ENCODE data around the gene NUDT21. TPM values are rescaled to one million over a fixed set of nuclear protein-coding genes. Genes with fewer than 3 reads are reported as not detected.

The NUDT21 gene
- polyA plus RNA-seq, 1 of the 3 experiments (the other 2 are of a cell fraction), result 42.2 TPM

DNA sequence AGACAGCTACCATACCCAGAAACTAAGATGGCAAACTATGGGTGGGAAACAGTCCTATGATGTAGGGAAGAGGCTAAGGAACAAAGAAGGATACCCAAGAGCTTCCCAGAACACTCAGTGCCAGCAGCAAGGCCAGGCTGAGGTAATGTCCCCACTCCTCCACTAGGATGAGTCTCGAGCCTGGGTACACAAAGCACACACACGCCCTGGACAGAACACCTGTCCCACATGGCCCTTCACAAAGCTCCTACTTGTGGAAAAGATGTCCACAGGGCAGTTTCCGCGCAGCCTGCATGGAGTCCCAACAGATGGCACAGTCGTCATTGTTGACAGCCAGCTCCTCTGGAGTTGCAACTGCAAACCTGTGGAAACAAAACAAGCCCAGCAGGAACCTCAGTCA lies 49.6 kb downstream of the NUDT21 start:
- H3F3A ChIP-seq (replicated peaks; ENCODE audit: insufficient read depth), result peaks cover 3% of the 10 kb centered on the region
- peak; percentile 52 for DNase-seq
- no peak overlapping the region for H3K27ac ChIP-seq (ENCODE audit: low read depth in 2 of 2, low read length in 1 of 2)
- ChIA-PET CTCF (interaction anchor here (0.7 to 2.5 kb wide), 5 partner anchors 12 to 83 kb away, joined by 3 to 8 read pairs (median 4); no protein-coding TSS in a partner anchor), POLR2A (no interaction called here)
- H4K20me1 ChIP-seq (ENCODE audit: insufficient read depth), result no peaks in the 10 kb centered on the region
- H3K9ac ChIP-seq, result no peak overlapping the region
- H3K27me3 ChIP-seq (ENCODE audit: insufficient read depth), result no peaks in the 10 kb centered on the region
- 90% methylated on average over 2 of the region's 5 CpGs for WGBS (ENCODE audit: low lambda C conversion rate)
- H2AFZ ChIP-seq (ENCODE audit: low read depth), result no peak overlapping the region
- no peaks in the 10 kb centered on the region for H3K4me1 ChIP-seq (ENCODE audit: control insufficient read depth in 1 of 2, insufficient read depth in 2 of 2, low read depth in 1 of 2, low read length in 1 of 2)
- H3K4me3 ChIP-seq (ENCODE audit: low read depth in 2 of 2, low read length in 1 of 2), result no peak overlapping the region
- H3K9me3 ChIP-seq, result no peaks in the 10 kb centered on the region
- H3K4me2 ChIP-seq, result no peak overlapping the region
- no peaks in the 10 kb centered on the region for H3K9me2 ChIP-seq
- H3K79me2 ChIP-seq (ENCODE audit: insufficient read depth), result peaks cover 4% of the 10 kb centered on the region; the same call in 1 of the 2 replicates
- TF ChIP-seq, protein P1, sequence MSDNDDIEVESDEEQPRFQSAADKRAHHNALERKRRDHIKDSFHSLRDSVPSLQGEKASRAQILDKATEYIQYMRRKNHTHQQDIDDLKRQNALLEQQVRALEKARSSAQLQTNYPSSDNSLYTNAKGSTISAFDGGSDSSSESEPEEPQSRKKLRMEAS (IDR thresholded peaks at IDR 0.05; ENCODE audit: low read depth), result no peak
- TF ChIP-seq GABPA (IDR thresholded peaks at IDR 0.05; ENCODE audit: low read depth), result no peak
- no peak for TF ChIP-seq TCF12 (IDR thresholded peaks at IDR 0.05)
- TF ChIP-seq, protein P2, sequence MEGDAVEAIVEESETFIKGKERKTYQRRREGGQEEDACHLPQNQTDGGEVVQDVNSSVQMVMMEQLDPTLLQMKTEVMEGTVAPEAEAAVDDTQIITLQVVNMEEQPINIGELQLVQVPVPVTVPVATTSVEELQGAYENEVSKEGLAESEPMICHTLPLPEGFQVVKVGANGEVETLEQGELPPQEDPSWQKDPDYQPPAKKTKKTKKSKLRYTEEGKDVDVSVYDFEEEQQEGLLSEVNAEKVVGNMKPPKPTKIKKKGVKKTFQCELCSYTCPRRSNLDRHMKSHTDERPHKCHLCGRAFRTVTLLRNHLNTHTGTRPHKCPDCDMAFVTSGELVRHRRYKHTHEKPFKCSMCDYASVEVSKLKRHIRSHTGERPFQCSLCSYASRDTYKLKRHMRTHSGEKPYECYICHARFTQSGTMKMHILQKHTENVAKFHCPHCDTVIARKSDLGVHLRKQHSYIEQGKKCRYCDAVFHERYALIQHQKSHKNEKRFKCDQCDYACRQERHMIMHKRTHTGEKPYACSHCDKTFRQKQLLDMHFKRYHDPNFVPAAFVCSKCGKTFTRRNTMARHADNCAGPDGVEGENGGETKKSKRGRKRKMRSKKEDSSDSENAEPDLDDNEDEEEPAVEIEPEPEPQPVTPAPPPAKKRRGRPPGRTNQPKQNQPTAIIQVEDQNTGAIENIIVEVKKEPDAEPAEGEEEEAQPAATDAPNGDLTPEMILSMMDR (IDR thresholded peaks at IDR 0.05), result peak; percentile 36
- TF ChIP-seq FOXM1 (IDR thresholded peaks at IDR 0.05; ENCODE audit: low read depth), result no peak
- TF ChIP-seq RAD21 (IDR thresholded peaks at IDR 0.05; ENCODE audit: low read length), result peak; percentile 25; the same call in 1 of the 2 replicates
- TF ChIP-seq, protein P3, sequence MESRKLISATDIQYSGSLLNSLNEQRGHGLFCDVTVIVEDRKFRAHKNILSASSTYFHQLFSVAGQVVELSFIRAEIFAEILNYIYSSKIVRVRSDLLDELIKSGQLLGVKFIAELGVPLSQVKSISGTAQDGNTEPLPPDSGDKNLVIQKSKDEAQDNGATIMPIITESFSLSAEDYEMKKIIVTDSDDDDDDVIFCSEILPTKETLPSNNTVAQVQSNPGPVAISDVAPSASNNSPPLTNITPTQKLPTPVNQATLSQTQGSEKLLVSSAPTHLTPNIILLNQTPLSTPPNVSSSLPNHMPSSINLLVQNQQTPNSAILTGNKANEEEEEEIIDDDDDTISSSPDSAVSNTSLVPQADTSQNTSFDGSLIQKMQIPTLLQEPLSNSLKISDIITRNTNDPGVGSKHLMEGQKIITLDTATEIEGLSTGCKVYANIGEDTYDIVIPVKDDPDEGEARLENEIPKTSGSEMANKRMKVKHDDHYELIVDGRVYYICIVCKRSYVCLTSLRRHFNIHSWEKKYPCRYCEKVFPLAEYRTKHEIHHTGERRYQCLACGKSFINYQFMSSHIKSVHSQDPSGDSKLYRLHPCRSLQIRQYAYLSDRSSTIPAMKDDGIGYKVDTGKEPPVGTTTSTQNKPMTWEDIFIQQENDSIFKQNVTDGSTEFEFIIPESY (IDR thresholded peaks at IDR 0.05; ENCODE audit: borderline replicate concordance, low read depth), result no peak
- no peak for TF ChIP-seq SIN3A (IDR thresholded peaks at IDR 0.05; ENCODE audit: borderline replicate concordance, low read depth, low read length)
- TF ChIP-seq NFIC (IDR thresholded peaks at IDR 0.05; ENCODE audit: borderline replicate concordance), result no peak
- TF ChIP-seq CHD2 (IDR thresholded peaks at IDR 0.05; ENCODE audit: low read length, partially characterized antibody), result no peak
- no peak for TF ChIP-seq GATA2 (CRISPR knock-in tag; IDR thresholded peaks at IDR 0.05)
- TF ChIP-seq MEF2A (IDR thresholded peaks at IDR 0.05; ENCODE audit: borderline replicate concordance, low read depth), result no peak
- H3K36me3 ChIP-seq (replicated peaks in 1 of 2; ENCODE audit: control insufficient read depth in 1 of 2, insufficient read depth in 2 of 2, low read length in 1 of 2), result peaks cover 51 to 67% of the 10 kb centered on the region in 2 experiments

DNA sequence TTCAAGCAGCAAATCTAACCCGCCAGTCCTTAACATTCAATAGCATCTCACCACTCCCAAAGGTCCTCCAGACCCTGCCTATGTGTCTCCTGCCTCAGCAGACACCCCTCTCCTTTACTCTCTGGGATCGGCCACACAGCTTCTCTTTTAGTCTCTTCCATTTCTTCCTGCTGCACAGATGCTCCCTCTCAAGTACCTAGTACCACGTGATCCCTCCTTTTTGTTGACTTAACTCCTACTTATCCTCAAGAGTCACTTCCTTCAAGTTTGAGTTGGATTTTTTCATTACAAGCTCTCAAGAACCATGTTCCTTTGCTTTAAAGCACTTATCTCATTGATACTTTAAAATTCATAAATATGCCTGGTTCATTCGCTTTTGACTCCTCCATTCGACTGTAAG lies 50.7 kb downstream of the NUDT21 start:
- TF ChIP-seq RCOR1 (IDR thresholded peaks at IDR 0.05; ENCODE audit: low read length), result no peak
- no peak for TF ChIP-seq GATA2 (CRISPR knock-in tag; IDR thresholded peaks at IDR 0.05)
- TF ChIP-seq, protein P4, sequence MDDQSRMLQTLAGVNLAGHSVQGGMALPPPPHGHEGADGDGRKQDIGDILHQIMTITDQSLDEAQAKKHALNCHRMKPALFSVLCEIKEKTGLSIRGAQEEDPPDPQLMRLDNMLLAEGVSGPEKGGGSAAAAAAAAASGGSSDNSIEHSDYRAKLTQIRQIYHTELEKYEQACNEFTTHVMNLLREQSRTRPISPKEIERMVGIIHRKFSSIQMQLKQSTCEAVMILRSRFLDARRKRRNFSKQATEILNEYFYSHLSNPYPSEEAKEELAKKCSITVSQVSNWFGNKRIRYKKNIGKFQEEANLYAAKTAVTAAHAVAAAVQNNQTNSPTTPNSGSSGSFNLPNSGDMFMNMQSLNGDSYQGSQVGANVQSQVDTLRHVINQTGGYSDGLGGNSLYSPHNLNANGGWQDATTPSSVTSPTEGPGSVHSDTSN (IDR thresholded peaks at IDR 0.05), result no peak
- no peak for TF ChIP-seq RXRA (IDR thresholded peaks at IDR 0.05; ENCODE audit: borderline replicate concordance, low read depth)
- TF ChIP-seq NRF1 (IDR thresholded peaks at IDR 0.05; ENCODE audit: low read depth, low read length), result no peak
- TF ChIP-seq, protein P5, sequence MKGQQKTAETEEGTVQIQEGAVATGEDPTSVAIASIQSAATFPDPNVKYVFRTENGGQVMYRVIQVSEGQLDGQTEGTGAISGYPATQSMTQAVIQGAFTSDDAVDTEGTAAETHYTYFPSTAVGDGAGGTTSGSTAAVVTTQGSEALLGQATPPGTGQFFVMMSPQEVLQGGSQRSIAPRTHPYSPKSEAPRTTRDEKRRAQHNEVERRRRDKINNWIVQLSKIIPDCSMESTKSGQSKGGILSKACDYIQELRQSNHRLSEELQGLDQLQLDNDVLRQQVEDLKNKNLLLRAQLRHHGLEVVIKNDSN (IDR thresholded peaks at IDR 0.05; ENCODE audit: borderline replicate concordance, low read depth), result no peak
- no peak for TF ChIP-seq MEF2A (IDR thresholded peaks at IDR 0.05; ENCODE audit: borderline replicate concordance, low read depth)
- TF ChIP-seq GABPA (IDR thresholded peaks at IDR 0.05; ENCODE audit: low read depth), result no peak
- TF ChIP-seq, protein P1 (IDR thresholded peaks at IDR 0.05; ENCODE audit: low read depth), result no peak
- no peak for TF ChIP-seq TCF12 (IDR thresholded peaks at IDR 0.05)
- no peak for TF ChIP-seq ELF1 (IDR thresholded peaks at IDR 0.05)
- no peak for TF ChIP-seq YY1 (IDR thresholded peaks at IDR 0.05; ENCODE audit: low read depth)
- peaks cover 3% of the 10 kb centered on the region for H3F3A ChIP-seq (replicated peaks; ENCODE audit: insufficient read depth)
- H3K27ac ChIP-seq (ENCODE audit: low read depth in 2 of 2, low read length in 1 of 2), result no peak overlapping the region
- 77% methylated on average over 5 of the region's 5 CpGs for WGBS (ENCODE audit: low lambda C conversion rate)
- H3K36me3 ChIP-seq (replicated peaks in 1 of 2; ENCODE audit: control insufficient read depth in 1 of 2, insufficient read depth in 2 of 2, low read length in 1 of 2), result peaks cover 51 to 65% of the 10 kb centered on the region in 2 experiments
- H3K9ac ChIP-seq, result no peak overlapping the region
- H4K20me1 ChIP-seq (ENCODE audit: insufficient read depth), result no peaks in the 10 kb centered on the region
- H3K4me3 ChIP-seq (ENCODE audit: low read depth in 2 of 2, low read length in 1 of 2), result no peak overlapping the region
- no peak for DNase-seq
- no peak overlapping the region for H2AFZ ChIP-seq (ENCODE audit: low read depth)
- H3K27me3 ChIP-seq (ENCODE audit: insufficient read depth), result no peaks in the 10 kb centered on the region
- POLR2A ChIA-PET, result no interaction called here
- peaks cover 4% of the 10 kb centered on the region; the same call in 1 of the 2 replicates for H3K79me2 ChIP-seq (ENCODE audit: insufficient read depth)
- no peaks in the 10 kb centered on the region for H3K9me3 ChIP-seq
- no peaks in the 10 kb centered on the region for H3K9me2 ChIP-seq
- H3K4me2 ChIP-seq, result no peak overlapping the region
- CTCF ChIA-PET, result interaction anchor here (1.0 to 2.5 kb wide), 4 partner anchors 13 to 44 kb away, joined by 3 to 8 read pairs (median 5); no protein-coding TSS in a partner anchor
- H3K4me1 ChIP-seq (ENCODE audit: control insufficient read depth in 1 of 2, insufficient read depth in 2 of 2, low read depth in 1 of 2, low read length in 1 of 2), result no peaks in the 10 kb centered on the region
